Keratinocyte (primary cell): ENCODE results near the gene PRICKLE3. TPM values are rescaled to one million over a fixed set of nuclear protein-coding genes. Genes with fewer than 3 reads are reported as not detected.

Experiments used
- DNase-seq: peaks from one replicate; pipeline ENCODE4 v3.0.0-alpha.2; 2011; ENCODE audit warnings: low read depth, missing footprints, low spot score
- FAIRE-seq: peaks from 2 replicates; lab custom pipeline; 2011; peaks lifted over from hg19 to GRCh38; lab: Jason Lieb, UNC
- H2AFZ ChIP-seq: 2 replicates; pipeline ENCODE4 v1.6.0; 2012; ENCODE audit warnings: low read length, control low read depth, inconsistent platforms; ENCODE audit not compliant: control insufficient read depth
- H3K27ac ChIP-seq: 2 replicates; pipeline ENCODE4 v1.5.1; 2011; ENCODE audit warnings: low read length; ENCODE audit not compliant: control insufficient read depth, insufficient read depth
- H3K27me3 ChIP-seq: 3 replicates; pipeline ENCODE4 v1.6.0; 2011; ENCODE audit warnings: low read length; ENCODE audit not compliant: control insufficient read depth, insufficient read depth; ENCODE audit errors: extremely low read depth
- H3K36me3 ChIP-seq, 2 experiments: 2 replicates in 1 of 2; 3 replicates in 1 of 2; pipeline ENCODE4 v1.5.1; 2011; ENCODE audit warnings: low read length in 2 of 2, mild to moderate bottlenecking in 1 of 2; ENCODE audit not compliant: control insufficient read depth in 2 of 2, insufficient read depth in 2 of 2; ENCODE audit errors: extremely low read depth in 1 of 2
- H3K4me1 ChIP-seq: 3 replicates; pipeline ENCODE4 v1.5.1; 2011; ENCODE audit warnings: low read length; ENCODE audit not compliant: control insufficient read depth, insufficient read depth; ENCODE audit errors: extremely low read depth
- H3K4me2 ChIP-seq: 3 replicates; pipeline ENCODE4 v1.6.0; 2011; ENCODE audit warnings: low read depth, low read length; ENCODE audit not compliant: control insufficient read depth, insufficient read depth; ENCODE audit errors: extremely low read depth
- H3K4me3 ChIP-seq, 3 experiments: fragments of 200-600 bp in 1 of 3; sonication (generic) in 1 of 3; 2 replicates in 2 of 3; 3 replicates in 1 of 3; pipeline ENCODE4 v1.5.1; 2011 to 2016; ENCODE audit warnings: low read length in 3 of 3, mild to moderate bottlenecking in 3 of 3, control low read depth in 2 of 3, inconsistent platforms in 1 of 3, low read depth in 1 of 3, mixed read lengths in 1 of 3, mixed run types in 1 of 3, moderate library complexity in 1 of 3; ENCODE audit not compliant: control insufficient read depth in 2 of 3, insufficient read depth in 2 of 3; ENCODE audit errors: extremely low read depth in 1 of 3
- H3K79me2 ChIP-seq: 2 replicates; pipeline ENCODE4 v1.6.0; 2012; ENCODE audit warnings: low read length; ENCODE audit not compliant: control insufficient read depth, insufficient read depth
- H3K9ac ChIP-seq: 3 replicates; pipeline ENCODE4 v1.6.0; 2011; ENCODE audit warnings: low read length; ENCODE audit not compliant: control insufficient read depth, insufficient read depth; ENCODE audit errors: extremely low read depth
- H3K9me1 ChIP-seq: 3 replicates; pipeline ENCODE4 v1.6.0; 2011; ENCODE audit warnings: low read length; ENCODE audit not compliant: control insufficient read depth, insufficient read depth; ENCODE audit errors: extremely low read depth
- H3K9me3 ChIP-seq: 2 replicates; pipeline ENCODE4 v1.5.1; 2012; ENCODE audit warnings: low read depth, low read length; ENCODE audit not compliant: control insufficient read depth
- H4K20me1 ChIP-seq: 3 replicates; pipeline ENCODE4 v1.6.0; 2011; ENCODE audit warnings: low read length; ENCODE audit not compliant: control insufficient read depth, insufficient read depth; ENCODE audit errors: extremely low read depth
- CTCF ChIP-seq, 3 experiments: IDR thresholded peaks in 1 of 3; conservative IDR thresholded peaks in 1 of 3; optimal IDR thresholded peaks in 1 of 3; 2 replicates in 2 of 3; 3 replicates in 1 of 3; pipeline versions ENCODE3 to v1.5.1; 2011; ENCODE audit warnings: low read length in 3 of 3, mild to moderate bottlenecking in 3 of 3, moderate library complexity in 2 of 3, control low read depth in 1 of 3, inconsistent platforms in 1 of 3; ENCODE audit not compliant: insufficient read depth in 2 of 3; ENCODE audit errors: extremely low read depth in 1 of 3
- EZH2 ChIP-seq: IDR thresholded peaks from one replicate; pipeline ENCODE4 v1.6.1; 2012; ENCODE audit warnings: inconsistent platforms, mild to moderate bottlenecking, low read length, moderate library complexity
- dilution Hi-C: fragments of 300-500 bp; cut with MboI; formaldehyde crosslinking; loops from one replicate; pipeline ENCODE4 v1.7.0; 2020; ENCODE audit warnings: low sequenced_read_pairs; ENCODE audit not compliant: extremely low pct_ligation_motif_present
- polyA plus RNA-seq, 5 experiments: library from polyadenylated mRNA; depleted of rRNA in 3 of 5; stranded (reverse) in 3 of 5; stranded (forward) in 1 of 5; unstranded in 1 of 5; fragments of >200 nt; gene quantifications; 1 replicate in 1 of 5; 2 replicates in 3 of 5; 3 replicates in 1 of 5; pipeline versions ENCODE4 v1.2.1 to v1.2.3, GENCODE V29; 2011 to 2012; ENCODE audit warnings: missing spikeins in 2 of 5, low read depth in 1 of 5, low replicate concordance in 1 of 5

Gene PRICKLE3
- polyA plus RNA-seq, 1 donor (not counting 4 experiments of a cell fraction or from before 2014, with no cell fraction given), result 8.7 TPM

DNA sequence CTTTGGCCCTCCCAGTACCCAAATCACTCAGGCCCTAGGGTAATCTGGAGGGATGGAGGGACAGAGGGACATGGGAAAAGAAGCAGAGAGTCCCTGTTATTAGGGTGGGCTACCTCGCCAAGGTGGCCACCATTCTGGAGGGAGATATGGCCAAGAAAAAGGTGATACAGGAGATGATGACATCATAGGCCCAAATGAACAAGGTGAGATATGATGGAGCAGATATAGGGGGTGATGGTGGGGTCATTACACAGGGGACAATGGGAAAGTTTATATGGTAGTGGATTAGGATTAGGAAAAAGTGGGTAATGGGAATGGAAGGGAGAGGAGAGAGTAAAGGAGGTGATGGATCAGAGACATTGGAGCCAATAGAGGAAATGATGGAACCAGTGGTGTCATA lies 26.7 kb upstream of the PRICKLE3 start:
- Histone ChIP-seq H3K27me3 (no peaks in the 10 kb centered on the region), H3K4me2 (no peak overlapping the region), H3K4me3 (no peak overlapping the region), H3K9me1 (no peaks in the 10 kb centered on the region), H3K9ac (no peak overlapping the region), H4K20me1 (no peaks in the 10 kb centered on the region), H3K27ac (no peak overlapping the region), H2AFZ (no peak overlapping the region), H3K79me2 (no peaks in the 10 kb centered on the region), H3K4me1 (no peaks in the 10 kb centered on the region), H3K9me3 (no peaks in the 10 kb centered on the region), H3K36me3 (no peaks in the 10 kb centered on the region)
- DNase-seq (no peak), FAIRE-seq (no peak)
- TF ChIP-seq EZH2 (no peak), CTCF (optimal IDR thresholded peaks at IDR 0.05 in 1 of 3, IDR thresholded peaks at IDR 0.05 in 1 of 3, conservative IDR thresholded peaks at IDR 0.05 in 1 of 3; ENCODE audit: extremely low read depth in 1 of 3, insufficient read depth in 2 of 3, low read length in 3 of 3) (no peak)
- dilution Hi-C loops, result no loop called here

DNA sequence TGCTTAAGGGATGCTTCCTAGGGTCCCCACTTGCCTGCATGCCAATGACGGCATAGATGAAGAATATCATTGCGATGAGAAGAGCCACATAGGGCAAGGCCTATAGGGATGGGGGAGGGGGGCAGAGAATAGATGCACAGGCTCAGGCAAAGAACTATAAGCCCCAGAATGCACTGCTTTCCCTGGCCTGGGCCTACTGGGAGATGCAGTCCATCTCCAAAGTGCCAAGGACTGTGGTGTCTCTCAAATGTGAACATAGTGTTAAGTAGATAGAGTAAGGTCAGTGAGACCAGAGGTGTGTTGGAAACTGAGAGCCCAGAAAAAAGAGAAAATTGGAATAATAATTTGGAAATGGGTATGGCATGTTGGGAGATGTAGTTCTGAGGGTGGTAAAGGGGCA lies 26.0 kb upstream of the PRICKLE3 start:
- no peak overlapping the region for H3K27ac ChIP-seq
- no peaks in the 10 kb centered on the region for H3K9me3 ChIP-seq
- FAIRE-seq (no peak), DNase-seq (no peak)
- H3K4me2 ChIP-seq, result no peak overlapping the region
- H3K9ac ChIP-seq, result no peak overlapping the region
- TF ChIP-seq CTCF (optimal IDR thresholded peaks at IDR 0.05 in 1 of 3, IDR thresholded peaks at IDR 0.05 in 1 of 3, conservative IDR thresholded peaks at IDR 0.05 in 1 of 3; ENCODE audit: extremely low read depth in 1 of 3, insufficient read depth in 2 of 3, low read length in 3 of 3), result no peak
- no peak for TF ChIP-seq EZH2
- no peaks in the 10 kb centered on the region for H3K36me3 ChIP-seq
- no peaks in the 10 kb centered on the region for H3K27me3 ChIP-seq
- dilution Hi-C loops, result no loop called here
- H3K4me3 ChIP-seq, result no peak overlapping the region
- no peak overlapping the region for H2AFZ ChIP-seq
- no peaks in the 10 kb centered on the region for H4K20me1 ChIP-seq
- H3K79me2 ChIP-seq, result no peaks in the 10 kb centered on the region
- H3K9me1 ChIP-seq, result no peaks in the 10 kb centered on the region
- no peaks in the 10 kb centered on the region for H3K4me1 ChIP-seq
